Effector CD8-positive, alpha-beta T cell (primary cell): ENCODE data around the gene DNAH10.

ENCODE experiments used
- DNase-seq: peaks from one replicate; lab custom pipeline; 2025; lab: John Stamatoyannopoulos, UW

The DNAH10 gene

GRCh38 chr12:123889848-123890535 lies 127.9 kb downstream of the DNAH10 start:
- no peak for DNase-seq

- DNase-seq = no peak
These were observed 128.4 kb downstream of the DNAH10 start for GRCh38 chr12:123890536-123890902.

- DNase-seq = no peak
These were observed 128.9 kb downstream of the DNAH10 start for GRCh38 chr12:123891011-123891410.

- DNase-seq = no peak
These were observed 129.5 kb downstream of the DNAH10 start for GRCh38 chr12:123891516-123892179.

GRCh38 chr12:123892180-123892559 lies 130.1 kb downstream of the DNAH10 start:
- DNase-seq = no peak

GRCh38 chr12:123892853-123893252 lies 130.8 kb downstream of the DNAH10 start:
- no peak for DNase-seq

- DNase-seq = no peak
These were observed 131.2 kb downstream of the DNAH10 start for GRCh38 chr12:123893276-123893675.

GRCh38 chr12:123894823-123895345 lies 132.8 kb downstream of the DNAH10 start:
- no peak for DNase-seq

GRCh38 chr12:123895451-123895850 lies 133.3 kb downstream of the DNAH10 start:
- no peak for DNase-seq

- DNase-seq = no peak
These were observed 134.7 kb downstream of the DNAH10 start for GRCh38 chr12:123896767-123897166.

GRCh38 chr12:123897221-123897620 lies 135.1 kb downstream of the DNAH10 start:
- no peak for DNase-seq

- no peak for DNase-seq
These were observed 136.6 kb downstream of the DNAH10 start for GRCh38 chr12:123898673-123899072.

GRCh38 chr12:123899368-123899767 lies 137.3 kb downstream of the DNAH10 start:
- DNase-seq = no peak

- DNase-seq = no peak
These were observed 138.8 kb downstream of the DNAH10 start for GRCh38 chr12:123900871-123901376.

- DNase-seq = no peak
These were observed 140.7 kb downstream of the DNAH10 start for GRCh38 chr12:123902821-123903220.

GRCh38 chr12:123903301-123904065 lies 141.4 kb downstream of the DNAH10 start:
- DNase-seq = no peak

- DNase-seq = peak; percentile 55
These were observed 143.3 kb downstream of the DNAH10 start for GRCh38 chr12:123905319-123905925.

- no peak for DNase-seq
These were observed 144.8 kb downstream of the DNAH10 start for GRCh38 chr12:123906711-123907420.

GRCh38 chr12:123907726-123908476 lies 145.8 kb downstream of the DNAH10 start:
- no peak for DNase-seq

- no peak for DNase-seq
These were observed 147.0 kb downstream of the DNAH10 start for GRCh38 chr12:123908884-123909725.
